GM12864 (cell line): Measurements from ENCODE around the gene CT45A1.
"Not testable (repeated sequence)": the region's sequence is repeated elsewhere in the genome, so short reads cannot be mapped to it uniquely, and the experiment has no call there.

Experiments
- DNase-seq: peaks from one replicate; pipeline ENCODE4 v3.0.0-alpha.2; 2011; ENCODE audit warnings: low read depth
- H3K4me3 ChIP-seq: 2 replicates; pipeline ENCODE4 v1.5.1; 2011; ENCODE audit warnings: mild to moderate bottlenecking, low read depth, low read length, control low read depth
- TF ChIP-seq, protein P1 (sequence below): IDR thresholded peaks from 2 replicates; pipeline ENCODE4 v1.5.1; 2011; ENCODE audit warnings: low read depth, mild to moderate bottlenecking, moderate library complexity, low read length, control low read depth, inconsistent platforms; ENCODE audit errors: missing control alignments

The CT45A1 gene

DNA sequence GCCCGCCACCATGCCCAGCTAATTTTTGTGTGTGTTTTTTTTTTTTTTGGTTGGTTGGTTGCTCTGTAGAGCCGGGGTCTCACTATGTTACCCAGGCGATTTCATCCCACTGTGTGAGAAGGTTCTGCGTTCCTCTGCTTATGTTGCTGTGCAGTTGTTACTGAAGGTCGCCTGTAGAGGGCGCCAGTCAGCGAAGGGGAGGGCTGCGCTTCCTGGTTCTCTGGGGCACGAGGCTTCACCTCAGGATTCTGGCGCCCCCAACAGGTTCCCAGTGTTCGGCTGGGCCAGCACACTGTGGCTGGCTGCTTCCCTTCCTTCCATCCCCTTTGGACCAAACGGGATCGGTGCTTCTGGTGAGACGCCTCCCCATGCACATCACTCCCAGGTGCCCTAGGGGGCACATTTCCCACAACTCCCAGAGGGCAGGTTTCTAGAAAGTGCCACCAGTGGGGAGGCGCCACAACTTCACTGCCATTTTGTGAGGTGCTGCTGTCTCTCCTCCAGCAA lies at the start of gene CT45A1:
CT45A1 (plus strand) TSS at position 457 of the 507 bp plus-strand sequence. CDS start 5,302 bp downstream, outside the sequence.
- TF ChIP-seq, protein P1, sequence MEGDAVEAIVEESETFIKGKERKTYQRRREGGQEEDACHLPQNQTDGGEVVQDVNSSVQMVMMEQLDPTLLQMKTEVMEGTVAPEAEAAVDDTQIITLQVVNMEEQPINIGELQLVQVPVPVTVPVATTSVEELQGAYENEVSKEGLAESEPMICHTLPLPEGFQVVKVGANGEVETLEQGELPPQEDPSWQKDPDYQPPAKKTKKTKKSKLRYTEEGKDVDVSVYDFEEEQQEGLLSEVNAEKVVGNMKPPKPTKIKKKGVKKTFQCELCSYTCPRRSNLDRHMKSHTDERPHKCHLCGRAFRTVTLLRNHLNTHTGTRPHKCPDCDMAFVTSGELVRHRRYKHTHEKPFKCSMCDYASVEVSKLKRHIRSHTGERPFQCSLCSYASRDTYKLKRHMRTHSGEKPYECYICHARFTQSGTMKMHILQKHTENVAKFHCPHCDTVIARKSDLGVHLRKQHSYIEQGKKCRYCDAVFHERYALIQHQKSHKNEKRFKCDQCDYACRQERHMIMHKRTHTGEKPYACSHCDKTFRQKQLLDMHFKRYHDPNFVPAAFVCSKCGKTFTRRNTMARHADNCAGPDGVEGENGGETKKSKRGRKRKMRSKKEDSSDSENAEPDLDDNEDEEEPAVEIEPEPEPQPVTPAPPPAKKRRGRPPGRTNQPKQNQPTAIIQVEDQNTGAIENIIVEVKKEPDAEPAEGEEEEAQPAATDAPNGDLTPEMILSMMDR = peak; percentile 39
- not testable (repeated sequence) for H3K4me3 ChIP-seq, DNase-seq

GRCh38 chrX:135672979-135673378 lies 40.5 kb upstream of the CT45A1 start:
- H3K4me3 ChIP-seq, DNase-seq: not testable (repeated sequence)

GRCh38 chrX:135688137-135688536 lies 25.3 kb upstream of the CT45A1 start:
- H3K4me3 ChIP-seq = no peak overlapping the region
- TF ChIP-seq, protein P1 = peak; percentile 58
- no peak for DNase-seq

GRCh38 chrX:135695471-135695870 lies 18.0 kb upstream of the CT45A1 start:
- TF ChIP-seq, protein P1 = no peak
- H3K4me3 ChIP-seq = no peak overlapping the region
- DNase-seq = no peak

DNA sequence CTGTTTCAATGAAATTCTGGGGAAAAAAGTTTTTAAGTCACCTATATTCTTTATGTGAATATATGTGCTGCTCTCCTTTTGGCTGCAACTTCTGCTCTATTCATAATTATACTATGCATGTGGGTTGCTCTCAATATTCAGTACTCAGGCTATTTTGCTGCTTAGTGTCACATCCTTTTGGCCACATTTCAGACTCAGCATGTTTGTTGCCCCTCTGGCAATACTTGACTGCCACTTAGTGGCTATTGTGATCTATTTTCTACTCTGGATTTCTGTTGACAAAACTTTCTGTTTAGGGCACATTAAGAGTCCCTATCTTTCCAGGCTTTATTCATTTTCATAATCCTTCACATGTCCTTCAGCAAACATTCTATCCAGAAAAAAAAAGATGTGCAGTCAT lies 15.8 kb upstream of the CT45A1 start:
- DNase-seq = no peak
- TF ChIP-seq, protein P1 = no peak
- H3K4me3 ChIP-seq = no peak overlapping the region

DNA sequence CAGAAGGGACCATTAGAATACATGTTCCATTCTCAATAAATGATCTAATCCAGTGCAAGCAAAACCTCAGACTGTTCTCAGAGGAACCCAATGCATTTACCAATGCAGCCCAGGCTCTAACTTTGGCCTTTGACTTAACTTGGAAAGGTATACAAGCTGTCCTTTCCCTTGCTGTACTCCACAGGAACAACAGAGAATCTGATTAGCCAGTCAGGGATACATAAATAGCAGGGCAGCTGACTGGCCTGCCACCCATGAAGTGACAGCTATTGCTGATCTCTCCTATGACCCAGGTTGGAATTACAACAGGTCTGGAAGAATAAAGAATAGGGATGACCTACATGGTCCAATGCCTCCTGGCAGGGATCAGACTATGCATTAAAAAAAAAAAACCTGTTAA lies 14.5 kb upstream of the CT45A1 start:
- H3K4me3 ChIP-seq = no peak overlapping the region
- DNase-seq = no peak
- TF ChIP-seq, protein P1 = no peak

DNA sequence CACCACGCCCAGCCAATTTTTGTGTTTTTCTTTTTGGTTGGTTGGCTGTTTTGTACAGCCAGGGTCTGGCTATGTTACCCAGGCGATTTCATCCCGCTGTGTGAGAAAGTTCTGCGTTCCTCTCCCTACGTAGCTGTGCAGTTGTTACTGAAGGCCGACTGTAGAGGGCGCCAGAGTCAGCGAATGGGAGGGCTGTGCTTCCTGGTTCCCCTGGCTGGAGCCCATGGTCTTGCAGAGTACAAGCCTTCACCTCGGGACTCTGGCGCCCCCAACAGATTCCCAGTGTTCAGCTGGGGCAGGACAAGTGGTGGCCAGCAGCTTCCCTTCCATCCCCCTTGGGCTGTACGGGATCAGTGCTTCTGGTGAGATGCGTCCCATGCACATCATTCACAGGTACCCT lies 5.6 kb upstream of the CT45A1 start:
- no peak for DNase-seq
- H3K4me3 ChIP-seq = no peak overlapping the region
- TF ChIP-seq, protein P1 = peak; percentile 73

- DNase-seq = no peak
- TF ChIP-seq, protein P1 = no peak
- H3K4me3 ChIP-seq = no peak overlapping the region
Measured at GRCh38 chrX:135713795-135714194, 356 bp downstream of the CT45A1 start.

DNA sequence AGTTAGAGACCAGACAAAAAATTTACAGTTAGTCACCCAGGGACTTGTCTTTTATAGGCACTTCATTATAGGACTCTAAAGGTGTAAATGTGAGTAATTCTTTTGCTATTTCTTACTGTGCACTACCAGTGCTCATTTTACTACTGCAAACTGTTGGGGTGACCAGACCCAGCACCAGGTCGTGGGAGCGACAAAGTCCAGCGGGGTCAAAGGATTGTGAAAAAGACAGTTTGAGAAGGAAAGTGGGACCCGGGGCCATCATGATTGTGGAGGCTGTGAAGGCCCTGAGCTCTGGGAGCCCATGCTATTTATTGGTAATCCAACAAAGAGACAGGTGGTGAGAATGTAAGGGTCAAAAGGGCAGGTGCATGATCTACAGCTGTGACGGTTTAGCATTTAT lies 21.2 kb downstream of the CT45A1 start:
- DNase-seq, H3K4me3 ChIP-seq: not testable (repeated sequence)
